T-helper 2 cell treated with Interferon-gamma antibody and Interleukin-4, amounts not matched to agents 100 ng/mL and 5 ng/mL, for 36 hours (primary cell): ENCODE results near the gene PLCE1. TPM values are rescaled to one million over a fixed set of nuclear protein-coding genes. Genes with fewer than 3 reads are reported as not detected.

Source experiments
- intact Hi-C: fragments of 100-400 bp; cut with micrococcal nuclease; formaldehyde crosslinking; loops from one replicate; pipeline ENCODE4 v1.15.1; 2023
- total RNA-seq: library from RNA; stranded (reverse); gene quantifications from 2 replicates; pipeline ENCODE4 v1.2.3, GENCODE V29; 2022

Gene PLCE1
- total RNA-seq, 1 donor from 2014 or later: 0.05 TPM

DNA sequence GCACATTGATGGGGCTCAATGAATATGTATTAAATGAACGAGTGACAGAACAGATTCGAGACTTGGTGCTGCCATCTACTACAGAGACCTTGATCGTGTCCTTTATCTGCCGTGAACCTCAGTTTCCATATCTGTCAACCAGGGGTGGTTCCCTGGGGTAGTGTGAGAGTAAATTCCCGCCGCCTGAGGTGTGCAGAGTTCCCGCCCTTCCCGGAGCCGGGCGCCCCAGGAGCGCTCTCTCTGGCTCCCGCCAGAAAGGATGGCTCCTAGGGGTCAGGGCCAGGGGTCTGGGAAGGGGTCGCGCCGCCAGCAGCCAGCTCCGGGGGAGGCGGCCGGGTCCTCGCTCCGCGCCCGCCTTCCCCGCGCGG, 333 bp upstream of the PLCE1 start:
- intact Hi-C loops: no loop called here

DNA sequence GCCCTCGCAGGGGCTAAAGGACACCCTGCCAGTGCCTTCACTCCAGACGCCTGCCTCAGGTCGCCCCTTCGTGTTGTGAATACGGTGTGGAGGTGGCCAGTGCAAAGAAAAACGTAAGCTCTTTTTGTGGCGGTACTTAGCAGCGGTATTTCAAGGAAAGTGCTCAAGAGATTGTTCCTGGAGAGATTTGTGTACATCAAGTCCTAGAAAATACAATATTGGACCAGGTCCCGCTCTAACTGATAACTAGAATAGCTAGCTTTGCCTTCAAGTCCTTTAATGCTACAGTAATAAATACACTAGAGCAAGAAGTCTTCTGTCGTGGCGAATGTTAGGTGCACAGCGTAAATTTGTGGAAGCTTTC, 689 bp downstream of the PLCE1 start:
- intact Hi-C loops: no loop called here

DNA sequence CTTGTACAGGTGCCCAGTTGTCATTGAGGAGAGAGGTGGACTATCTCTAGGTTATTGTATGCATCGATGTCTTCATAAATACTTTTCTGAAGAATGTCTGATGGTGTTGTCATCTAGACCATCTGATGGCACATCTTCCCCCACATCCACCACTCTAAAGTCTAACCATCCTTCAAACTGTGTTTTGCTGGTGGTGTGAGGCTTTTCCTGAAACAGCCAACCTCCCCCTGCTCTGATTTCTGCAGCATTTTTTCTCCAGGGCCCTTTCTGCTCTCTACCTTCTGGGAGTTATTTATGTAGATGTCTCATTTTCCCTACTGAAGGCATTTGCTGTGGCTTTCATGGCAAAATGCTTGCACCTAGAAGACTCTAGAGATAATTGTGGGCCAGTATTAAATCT, 1.5 kb downstream of the PLCE1 start:
- intact Hi-C loops: no loop called here

DNA sequence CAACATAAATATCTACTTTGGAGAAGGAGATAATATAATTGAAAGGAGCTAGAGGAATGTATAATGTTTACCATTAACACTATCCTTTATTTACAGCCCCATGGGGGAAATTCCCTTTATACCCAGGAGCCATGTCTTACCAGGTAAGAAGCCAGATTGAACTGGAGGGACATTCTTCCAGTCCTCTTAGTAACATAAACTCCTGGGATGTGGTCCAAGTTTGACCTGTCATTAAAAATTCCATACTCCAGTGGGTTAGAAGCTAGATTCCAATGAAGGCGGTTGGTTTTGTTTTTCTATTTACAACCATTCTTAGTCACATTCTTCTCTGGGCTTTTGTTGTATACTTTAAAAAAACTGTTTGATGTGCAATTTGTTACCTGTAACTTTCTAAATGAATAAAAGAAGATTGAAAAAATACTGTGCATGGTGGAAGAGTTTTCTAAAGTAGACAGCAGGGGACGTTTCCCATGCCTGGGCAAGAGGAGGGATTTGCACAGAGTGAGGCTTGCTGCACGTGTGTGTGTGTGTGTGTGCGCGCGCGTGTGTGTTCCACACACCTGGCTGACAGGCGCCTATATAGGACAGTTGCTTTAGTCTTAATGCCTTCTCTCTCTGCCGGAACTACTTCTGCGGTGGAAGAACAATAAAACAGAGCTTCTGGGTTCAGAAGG, 2.0 kb downstream of the PLCE1 start:
- intact Hi-C loops: no loop called here

DNA sequence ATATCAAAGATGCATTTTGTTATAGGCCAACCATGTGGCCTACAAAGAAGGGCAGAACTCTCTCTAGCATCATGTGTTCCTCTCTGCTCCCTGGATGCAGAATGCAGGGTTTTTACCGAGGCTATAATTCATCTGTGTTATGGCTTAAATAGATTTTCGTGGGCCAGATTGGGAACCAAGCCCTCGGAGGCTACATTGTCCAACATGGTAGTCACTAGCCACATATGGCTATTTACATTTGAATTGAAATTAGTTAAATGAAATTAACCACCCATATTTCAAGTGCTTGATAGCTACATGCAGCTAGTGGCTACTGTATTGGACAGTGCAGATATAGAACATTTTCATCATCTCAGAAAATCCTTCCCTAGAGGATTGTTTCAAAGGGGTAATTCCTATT, 2.8 kb downstream of the PLCE1 start:
- intact Hi-C loops: no loop called here

DNA sequence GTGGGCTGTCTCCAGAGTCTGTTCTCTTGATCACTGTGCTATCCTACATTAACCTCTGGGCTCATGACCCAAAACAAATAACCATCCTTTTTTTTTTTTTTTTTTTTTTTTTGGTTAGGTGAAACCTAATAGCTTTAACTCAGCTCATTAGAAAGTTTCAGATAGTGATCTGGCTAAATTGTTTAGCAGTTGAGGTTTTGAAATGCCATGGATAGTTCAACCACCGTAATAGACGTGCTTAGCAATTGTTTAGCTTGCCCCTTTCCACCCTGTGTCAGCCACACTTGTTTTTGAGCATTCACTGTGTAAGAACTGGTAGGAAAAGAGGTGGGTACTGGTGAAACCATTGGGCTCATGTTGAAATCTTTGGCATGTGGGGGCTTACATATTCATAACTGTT, 3.8 kb downstream of the PLCE1 start:
- intact Hi-C loops: no loop called here

DNA sequence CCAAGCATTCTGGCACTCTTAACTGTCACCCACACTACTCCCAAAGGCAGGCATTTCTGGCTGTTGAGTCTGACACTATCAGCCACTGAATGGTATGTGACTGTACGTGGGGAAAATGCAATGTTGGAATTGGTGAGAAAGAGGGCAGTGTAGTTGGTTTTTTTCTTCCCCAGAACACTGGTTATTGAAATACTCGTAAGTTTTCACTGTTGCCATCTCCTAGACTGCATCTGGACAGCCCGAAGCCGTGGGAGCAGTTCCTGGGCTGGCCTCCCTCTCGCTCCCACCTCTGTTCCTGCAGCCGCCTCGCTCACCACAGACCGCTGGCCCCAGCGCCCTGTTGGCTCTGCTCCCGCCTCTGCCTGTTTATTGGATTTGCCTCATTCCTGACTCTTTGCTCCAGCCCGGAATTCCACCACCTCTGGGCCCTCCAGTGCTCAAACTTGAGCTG, 5.7 kb downstream of the PLCE1 start:
- intact Hi-C loops: no loop called here

DNA sequence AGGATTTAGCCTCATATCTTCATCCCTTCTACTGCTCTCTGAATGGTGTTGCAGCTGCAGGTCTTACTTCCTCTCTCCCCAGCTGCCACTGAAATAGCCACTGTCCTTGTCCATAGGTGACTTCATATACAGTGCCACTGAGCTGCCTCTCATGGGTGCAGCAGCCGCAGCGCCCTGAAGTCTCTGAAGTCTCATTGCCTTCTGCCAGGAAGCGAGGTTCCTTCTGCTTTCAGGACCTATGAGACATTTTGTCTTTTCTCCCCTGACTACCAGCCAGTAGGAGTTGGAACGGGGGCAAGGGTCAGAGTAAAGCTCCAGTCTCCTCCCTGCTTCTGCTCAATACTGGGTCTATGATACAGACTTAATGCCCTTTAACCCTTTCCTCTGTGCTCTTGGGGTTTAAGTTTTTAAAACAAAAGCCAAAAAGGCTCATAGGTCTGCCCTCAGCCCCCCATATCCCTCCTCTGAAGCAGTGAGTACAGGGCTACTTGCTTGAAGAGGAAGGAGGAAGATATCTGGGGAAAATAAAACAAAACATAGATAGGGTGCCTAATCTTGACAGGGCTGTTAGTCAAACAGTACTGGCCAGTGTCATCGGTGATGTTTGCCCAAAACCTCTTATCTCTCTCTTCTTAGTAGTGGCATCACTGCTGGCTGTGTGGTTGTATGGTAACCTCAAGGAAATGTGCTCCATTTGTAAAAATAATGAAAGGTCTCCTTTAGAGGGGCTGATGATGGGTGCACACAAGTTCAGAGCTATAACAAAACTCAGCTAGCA, 7.1 kb downstream of the PLCE1 start:
- intact Hi-C loops: no loop called here

DNA sequence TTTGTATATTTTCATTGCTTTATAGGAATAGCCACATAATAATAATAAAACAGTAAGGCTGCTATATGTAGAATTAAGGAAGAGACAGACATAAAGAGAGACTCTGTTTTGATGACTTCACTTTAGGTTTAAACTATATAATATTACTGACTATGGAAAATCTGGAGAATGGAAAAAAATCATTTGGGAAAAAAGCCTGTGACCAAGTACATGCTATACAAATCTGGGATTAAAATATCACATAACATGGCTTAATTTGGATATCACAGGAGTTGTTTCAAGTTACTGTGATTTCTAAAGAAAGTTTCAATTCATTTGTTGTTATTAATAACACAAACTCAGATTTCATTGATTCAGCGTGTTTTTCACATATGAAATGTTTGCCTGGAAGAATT, 7.7 kb downstream of the PLCE1 start:
- intact Hi-C loops: no loop called here

DNA sequence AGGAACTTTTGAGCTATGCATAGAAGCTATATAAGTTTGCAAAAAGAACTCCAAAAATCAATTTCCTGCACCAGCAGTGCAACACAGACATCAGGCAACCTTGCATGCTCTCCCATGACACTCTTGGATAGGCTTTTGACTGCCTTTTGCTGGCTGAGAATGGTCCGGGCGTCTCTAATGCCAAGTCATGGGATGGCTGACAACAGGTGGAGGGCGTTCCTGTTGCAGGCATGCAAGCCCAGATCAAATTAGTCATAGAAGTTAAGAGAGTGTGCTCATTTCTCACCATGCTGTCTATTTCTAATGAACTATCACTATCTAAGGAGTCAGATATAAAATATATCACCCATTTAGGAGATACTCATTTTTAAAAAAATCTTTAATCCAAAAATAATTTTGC, 8.4 kb downstream of the PLCE1 start:
- intact Hi-C loops: no loop called here

DNA sequence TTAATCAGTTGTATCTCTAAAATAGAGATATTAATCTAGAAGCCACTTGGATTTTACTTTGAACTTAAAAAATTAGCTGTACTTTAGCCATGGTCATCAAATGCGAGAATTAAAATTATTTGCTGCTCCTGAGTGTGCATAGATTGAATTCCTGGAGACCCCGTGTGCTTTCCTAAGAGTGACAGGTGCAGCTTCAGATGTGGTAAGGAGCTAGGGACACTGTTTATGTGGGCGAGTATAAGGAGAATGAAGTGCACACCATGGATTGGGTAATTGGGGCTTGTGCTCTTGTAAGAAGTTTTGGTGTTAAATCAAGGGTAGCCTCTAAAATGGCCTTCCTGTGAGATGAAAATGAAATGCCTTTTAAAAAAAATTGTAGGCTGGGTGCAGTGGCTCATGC, 9.8 kb downstream of the PLCE1 start:
- intact Hi-C loops: no loop called here

DNA sequence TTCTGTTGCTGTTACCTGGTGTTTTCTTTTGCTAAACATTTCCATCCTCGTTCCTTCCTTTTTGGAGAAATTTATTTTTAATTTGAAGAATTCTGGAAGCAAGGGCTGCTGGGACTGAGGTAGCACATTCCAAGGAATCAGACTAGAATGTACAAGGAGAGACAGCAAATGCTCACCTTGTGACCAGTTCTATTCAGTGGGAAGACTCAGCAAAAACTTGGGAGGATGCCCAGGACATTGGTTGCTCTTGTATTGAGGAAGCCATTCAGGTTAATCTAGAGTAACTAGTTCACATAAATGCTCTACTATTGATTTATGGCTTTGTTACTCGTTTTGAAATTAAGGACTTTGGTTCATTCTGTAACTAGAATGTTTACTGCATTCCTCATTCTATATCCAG, 11.3 kb downstream of the PLCE1 start:
- intact Hi-C loops: no loop called here

DNA sequence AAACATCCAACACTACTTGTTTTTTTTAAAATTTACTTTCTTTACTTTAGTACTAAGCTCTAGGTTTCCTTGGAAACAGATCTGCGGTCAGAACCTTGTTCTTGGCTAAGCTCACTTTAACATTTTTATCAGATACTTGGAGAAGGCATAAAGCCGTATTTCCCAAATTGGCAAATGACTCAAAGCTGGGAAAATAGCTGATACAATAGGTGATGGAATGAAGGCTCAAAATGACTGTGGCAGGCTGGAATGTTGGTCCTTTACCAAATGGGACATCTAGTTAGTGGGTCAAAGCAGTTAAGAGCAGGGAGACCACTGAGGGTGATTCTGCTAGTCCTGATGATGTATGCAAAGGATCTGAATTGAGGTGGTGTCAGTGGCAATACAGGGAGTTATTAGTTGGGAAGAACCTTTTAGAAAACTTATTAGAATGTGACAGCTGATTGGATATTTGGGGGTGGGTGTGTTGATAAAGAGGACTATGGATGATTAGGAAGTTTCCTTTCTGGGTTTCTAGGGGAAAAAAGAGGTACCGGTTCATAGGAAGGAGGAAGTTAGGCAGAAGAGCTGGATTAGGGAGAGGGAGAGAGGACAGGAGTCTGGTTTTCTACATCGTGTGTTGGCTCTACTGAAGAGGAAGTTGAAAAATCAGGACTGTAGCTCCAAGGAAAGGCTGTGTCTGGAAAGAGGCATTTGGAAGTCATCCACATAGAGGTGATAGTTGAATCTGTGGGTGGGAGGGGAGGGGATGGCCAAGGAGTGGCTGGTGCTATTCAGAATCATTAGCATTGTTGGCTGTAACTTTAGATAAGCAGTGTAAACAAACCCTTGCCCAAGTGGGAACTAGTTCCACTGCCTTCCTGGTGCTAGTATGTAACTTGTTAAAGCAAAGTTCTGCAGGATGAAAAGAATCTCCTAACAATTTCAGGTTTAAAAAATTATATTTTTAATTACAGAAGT, 13.1 kb downstream of the PLCE1 start:
- intact Hi-C loops: no loop called here

DNA sequence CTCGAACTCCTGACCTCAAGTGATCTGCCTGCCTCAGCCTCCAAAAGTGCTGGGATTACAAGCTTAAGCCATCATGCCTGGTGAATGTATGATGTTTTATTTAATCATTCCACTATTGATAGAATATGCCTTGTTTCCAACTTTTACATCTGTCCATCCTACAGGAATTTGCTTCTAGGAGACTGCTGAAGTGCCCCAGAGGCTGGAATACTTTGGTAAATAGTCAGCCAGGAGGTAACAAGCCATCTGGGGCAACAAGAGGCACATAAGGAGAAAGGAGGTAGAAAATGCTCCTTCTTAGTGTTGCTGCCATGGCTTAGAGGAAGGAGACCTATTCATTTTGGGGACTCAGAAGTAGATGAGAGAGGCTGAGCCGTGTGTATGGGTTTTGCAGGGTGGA, 14.8 kb downstream of the PLCE1 start:
- intact Hi-C loops: no loop called here

DNA sequence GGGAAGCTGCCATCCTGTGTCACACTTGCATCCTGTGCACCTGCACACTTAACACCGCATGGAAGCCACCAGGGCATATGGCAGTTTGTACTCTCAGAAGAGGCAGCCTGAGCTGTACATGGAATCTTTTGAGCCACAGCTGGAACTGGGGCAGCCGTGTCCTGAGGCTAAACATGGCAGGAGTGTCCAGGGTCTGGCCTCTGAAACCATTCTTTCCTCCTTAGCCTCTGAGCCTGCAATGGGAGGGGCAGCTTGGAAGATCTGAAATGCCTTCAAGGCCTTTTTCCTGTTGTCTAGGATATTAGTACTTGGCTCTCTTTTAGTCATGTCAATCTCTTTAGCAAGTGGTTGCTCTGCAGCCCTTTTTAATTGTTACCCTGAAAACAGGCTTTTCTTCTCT, 16.4 kb downstream of the PLCE1 start:
- intact Hi-C loops: no loop called here

DNA sequence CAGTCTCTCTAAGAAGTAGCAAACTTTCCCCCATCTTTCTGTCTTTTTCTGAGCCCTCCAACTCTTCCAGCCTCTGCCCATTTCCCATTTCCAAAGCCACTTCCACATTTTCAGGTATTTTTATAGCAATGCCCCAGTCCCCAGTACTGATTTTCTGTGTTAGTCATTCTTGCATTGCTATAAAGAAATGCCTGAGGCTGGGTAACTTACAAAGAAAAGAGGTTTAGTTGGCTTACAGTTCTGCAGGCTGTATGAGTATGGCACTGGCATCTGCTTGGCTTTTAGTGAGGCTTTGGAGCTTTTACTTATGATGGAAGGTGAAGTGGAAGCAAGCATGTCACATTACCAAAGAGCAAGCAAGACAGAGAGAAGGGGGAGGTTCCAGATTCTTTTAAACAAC, 17.2 kb downstream of the PLCE1 start:
- intact Hi-C loops: no loop called here

DNA sequence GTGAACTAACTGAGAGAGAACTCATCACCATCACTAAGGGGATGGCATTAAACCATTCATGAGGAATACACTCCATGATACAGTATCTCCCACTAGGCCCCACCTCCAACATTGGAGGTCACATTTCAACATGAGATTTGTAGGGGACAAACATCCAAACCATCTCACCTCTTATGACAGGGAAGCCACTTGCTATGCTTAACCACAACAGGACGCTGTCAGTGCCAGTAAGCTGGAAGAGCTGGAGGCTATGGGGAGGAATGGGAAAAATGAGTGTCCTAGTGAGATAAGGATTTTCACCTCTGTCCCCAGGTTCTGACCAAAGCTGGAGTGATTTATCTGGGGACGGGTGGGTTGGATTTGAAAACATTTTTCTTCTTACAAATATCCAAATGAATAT, 17.6 kb downstream of the PLCE1 start:
- intact Hi-C loops: no loop called here

DNA sequence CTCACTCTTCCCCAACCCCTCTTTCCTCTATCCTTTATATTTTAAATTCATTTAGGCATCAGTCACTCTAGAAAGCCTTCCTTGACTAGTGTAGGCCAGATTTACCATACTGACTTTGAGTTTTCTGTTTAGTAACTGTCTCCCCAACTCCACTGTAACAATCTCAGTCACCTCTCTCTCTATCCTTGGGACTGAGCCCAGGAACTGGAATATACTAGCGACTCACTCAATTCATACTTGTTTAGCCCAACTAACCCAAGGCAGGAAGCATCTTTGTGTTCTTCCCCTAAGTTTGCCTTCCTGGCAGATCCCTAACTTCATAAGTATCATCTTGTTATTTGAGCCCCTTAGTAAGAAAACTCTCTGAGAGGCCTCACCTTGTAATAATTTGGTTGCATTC, 19.1 kb downstream of the PLCE1 start:
- intact Hi-C loops: no loop called here

DNA sequence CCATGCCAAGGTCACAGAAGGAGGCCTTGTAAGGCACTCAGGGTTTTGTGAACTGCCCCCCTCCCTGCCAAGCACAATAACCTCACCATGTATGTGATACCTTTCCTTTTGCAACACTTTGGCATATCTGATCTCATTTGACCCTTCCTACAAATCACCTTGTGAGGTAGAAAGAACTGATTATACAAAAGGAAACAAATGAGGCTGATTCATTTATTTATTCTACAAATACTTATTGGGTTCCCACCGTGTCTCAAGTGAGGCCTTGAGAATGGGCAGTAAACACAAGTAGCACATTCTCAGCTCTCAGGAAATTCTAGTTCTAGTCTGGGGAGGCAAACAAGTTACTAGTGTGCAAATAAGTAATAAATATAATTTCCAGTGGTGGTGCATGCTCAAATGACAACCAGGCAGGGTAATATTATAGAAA, 19.6 kb downstream of the PLCE1 start:
- intact Hi-C loops: no loop called here

DNA sequence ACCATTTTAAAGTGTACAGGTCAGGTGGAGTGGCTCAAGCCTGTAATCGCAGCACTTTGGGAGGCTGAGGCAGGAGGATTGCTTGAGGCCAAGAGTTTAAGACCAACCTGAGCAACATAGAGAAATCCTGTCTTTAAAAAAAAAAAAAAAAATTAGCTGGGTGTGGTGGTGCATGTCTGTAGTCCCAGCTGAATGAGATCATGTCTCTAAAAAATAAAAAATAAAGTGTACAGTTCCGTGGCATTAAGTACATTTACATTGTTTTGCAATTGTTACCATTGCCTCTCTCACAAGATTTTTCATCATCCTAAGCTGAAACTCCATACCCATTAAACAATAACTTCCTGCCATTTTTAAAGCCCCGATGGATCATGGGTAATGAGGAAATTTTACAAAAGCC, 20.6 kb downstream of the PLCE1 start:
- intact Hi-C loops: no loop called here

DNA sequence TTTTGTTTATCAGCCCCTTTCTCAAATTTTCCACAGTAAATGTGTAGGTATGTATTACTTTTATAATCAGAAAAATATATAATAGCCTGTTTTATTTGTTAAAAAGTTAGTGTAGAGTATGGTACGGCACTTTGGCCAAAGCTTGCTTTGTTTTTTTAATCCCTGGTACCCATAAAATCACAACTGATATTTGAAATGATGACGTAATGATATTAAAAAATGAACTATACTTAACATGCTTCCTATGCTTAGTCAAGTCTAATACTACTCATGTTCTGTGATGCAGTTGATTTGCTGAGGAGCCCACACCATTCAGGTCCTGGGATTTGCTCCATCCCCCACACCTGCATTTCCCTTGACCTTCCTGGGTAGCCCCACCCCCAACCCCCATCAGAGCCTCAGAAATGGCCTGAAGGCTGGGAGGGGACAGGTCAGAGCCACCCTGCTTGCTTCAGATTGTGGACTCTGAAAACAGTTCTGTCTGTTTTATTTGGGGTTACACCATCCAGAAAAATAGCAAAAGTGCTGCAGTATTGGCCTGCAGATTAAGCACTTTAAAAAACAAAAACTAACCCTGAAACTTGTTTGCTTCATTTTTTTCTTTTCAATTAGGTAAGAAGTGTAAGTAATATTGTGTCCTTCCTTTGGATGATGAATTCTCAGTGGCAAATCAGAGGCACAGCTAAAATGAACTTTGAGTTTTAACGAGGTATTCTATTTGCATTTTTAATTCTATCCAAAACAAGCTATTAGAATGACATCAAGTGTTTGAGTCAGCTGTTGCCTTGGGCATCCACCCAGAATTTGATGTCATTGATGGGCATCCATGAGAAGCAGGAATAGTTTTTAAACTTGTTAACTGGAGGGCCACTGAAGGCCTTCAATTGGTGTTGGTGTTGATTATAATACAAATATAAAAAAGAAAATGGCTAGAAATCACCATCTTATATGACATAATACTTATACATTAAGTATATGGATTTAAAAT, 23.3 kb downstream of the PLCE1 start:
- intact Hi-C loops: no loop called here
